Thyroid gland (tissue), 4 donors: ENCODE results near the gene RBM15B. TPM values are rescaled to one million over a fixed set of nuclear protein-coding genes. Genes with fewer than 3 reads are reported as not detected.

Source experiments
- DNase-seq, 2 donors: peaks; one replicate each; pipeline ENCODE4 v3.0.0-alpha.2; 2019
- H3K27ac ChIP-seq, 3 donors: fragments of 200-600 bp; sonication (generic); 1 replicate in 2 of 3; 2 replicates in 1 of 3; pipeline ENCODE4 v1.5.1; 2016 to 2019; ENCODE audit warnings: mild to moderate bottlenecking in 1 of 3, moderate library complexity in 1 of 3
- H3K27me3 ChIP-seq: fragments of 200-600 bp; sonication (generic); one replicate; pipeline ENCODE4 v1.5.1; 2019
- H3K36me3 ChIP-seq, 2 donors: fragments of 200-600 bp; sonication (generic); one replicate each; pipeline ENCODE4 v1.5.1; 2016 to 2019
- H3K4me1 ChIP-seq, 2 donors: fragments of 200-600 bp; sonication (generic); one replicate each; pipeline ENCODE4 v1.5.1; 2017 to 2019
- H3K4me3 ChIP-seq, 3 donors: fragments of 200-600 bp; sonication (generic); replicated peaks in 1 of 3; 1 replicate in 2 of 3; 2 replicates in 1 of 3; pipeline ENCODE4 v1.5.1; 2016; ENCODE audit warnings: mild to moderate bottlenecking in 1 of 3
- H3K9me3 ChIP-seq: fragments of 200-600 bp; sonication (generic); one replicate; pipeline ENCODE4 v1.5.1; 2017
- POLR2A ChIP-seq, 2 donors: fragments of 450-650 bp; IDR thresholded peaks; one replicate each; pipeline ENCODE4 v1.6.1; 2017; ENCODE audit warnings: antibody characterized with exemption in 2 of 2, mild to moderate bottlenecking in 2 of 2, moderate library complexity in 1 of 2
- whole genome bisulfite sequencing, 2 donors: methylation state at CpG; one replicate each; pipeline ENCODE4 v1.1.5; 2017; 5-methylcytosine and 5-hydroxymethylcytosine counted together
- intact Hi-C: fragments of 100-400 bp; cut with DNase I; formaldehyde crosslinking; loops from one replicate; pipeline ENCODE4 v1.15.1; 2023
- total RNA-seq, 4 donors: library from RNA; depleted of rRNA; stranded (reverse); fragments of >200 nt; gene quantifications; one replicate each; pipeline ENCODE4 v1.2.3, GENCODE V29; 2016
- TF ChIP-seq, protein P1 (sequence below), 6 experiments: fragments of 200-600 bp in 3 of 6; fragments of 450-650 bp in 3 of 6; sonication (generic) in 3 of 6; IDR thresholded peaks; one replicate each; pipeline ENCODE4 v1.5.1; 2016 to 2019; ENCODE audit warnings: antibody characterized with exemption in 6 of 6, mild to moderate bottlenecking in 2 of 6, inconsistent platforms in 1 of 6, moderate library complexity in 1 of 6

RBM15B gene
- total RNA-seq, 4 donors from 2014 or later, result 29.4 to 50.0 (median 38.9) TPM

DNA sequence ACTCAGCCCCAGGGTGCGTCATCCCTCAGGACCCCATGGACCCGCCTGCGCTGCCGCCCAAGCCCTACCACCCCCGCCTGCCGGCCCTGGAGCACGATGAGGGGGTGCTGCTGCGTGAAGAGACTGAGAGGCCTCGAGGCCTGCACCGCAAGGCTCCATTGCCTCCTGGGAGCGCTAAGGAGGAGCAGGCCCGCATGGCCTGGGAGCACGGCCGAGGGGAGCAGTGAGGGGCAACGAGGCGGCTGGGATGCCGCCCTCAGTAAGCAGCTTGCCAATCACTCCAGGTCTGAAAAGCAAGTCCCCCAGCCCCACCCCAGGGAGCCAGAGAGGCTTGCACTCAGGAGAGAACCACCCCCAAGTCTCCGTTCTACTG lies 9.8 kb upstream of the RBM15B start:
- no peak for DNase-seq
- H3K36me3 ChIP-seq, result no peaks in the 10 kb centered on the region
- intact Hi-C loops, result loop anchor here (5.0 to 10.0 kb wide), 2 partner anchors 593 to 764 kb away; partner anchors contain the start of genes ABHD14A, ABHD14B and MAPKAPK3
- H3K27me3 ChIP-seq, result no peaks in the 10 kb centered on the region
- peaks cover under 1 to 15% of the 10 kb centered on the region in 2 donors for H3K4me1 ChIP-seq
- TF ChIP-seq, protein P1, sequence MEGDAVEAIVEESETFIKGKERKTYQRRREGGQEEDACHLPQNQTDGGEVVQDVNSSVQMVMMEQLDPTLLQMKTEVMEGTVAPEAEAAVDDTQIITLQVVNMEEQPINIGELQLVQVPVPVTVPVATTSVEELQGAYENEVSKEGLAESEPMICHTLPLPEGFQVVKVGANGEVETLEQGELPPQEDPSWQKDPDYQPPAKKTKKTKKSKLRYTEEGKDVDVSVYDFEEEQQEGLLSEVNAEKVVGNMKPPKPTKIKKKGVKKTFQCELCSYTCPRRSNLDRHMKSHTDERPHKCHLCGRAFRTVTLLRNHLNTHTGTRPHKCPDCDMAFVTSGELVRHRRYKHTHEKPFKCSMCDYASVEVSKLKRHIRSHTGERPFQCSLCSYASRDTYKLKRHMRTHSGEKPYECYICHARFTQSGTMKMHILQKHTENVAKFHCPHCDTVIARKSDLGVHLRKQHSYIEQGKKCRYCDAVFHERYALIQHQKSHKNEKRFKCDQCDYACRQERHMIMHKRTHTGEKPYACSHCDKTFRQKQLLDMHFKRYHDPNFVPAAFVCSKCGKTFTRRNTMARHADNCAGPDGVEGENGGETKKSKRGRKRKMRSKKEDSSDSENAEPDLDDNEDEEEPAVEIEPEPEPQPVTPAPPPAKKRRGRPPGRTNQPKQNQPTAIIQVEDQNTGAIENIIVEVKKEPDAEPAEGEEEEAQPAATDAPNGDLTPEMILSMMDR (IDR thresholded peaks at IDR 0.05), result no peak
- no peak for TF ChIP-seq POLR2A (IDR thresholded peaks at IDR 0.05)
- no peak overlapping the region for H3K4me3 ChIP-seq
- no peaks in the 10 kb centered on the region for H3K9me3 ChIP-seq
- H3K27ac ChIP-seq, result no peak overlapping the region
- 90 to 96% methylated on average over 18 of the region's 18 CpGs for WGBS, 2 donors

DNA sequence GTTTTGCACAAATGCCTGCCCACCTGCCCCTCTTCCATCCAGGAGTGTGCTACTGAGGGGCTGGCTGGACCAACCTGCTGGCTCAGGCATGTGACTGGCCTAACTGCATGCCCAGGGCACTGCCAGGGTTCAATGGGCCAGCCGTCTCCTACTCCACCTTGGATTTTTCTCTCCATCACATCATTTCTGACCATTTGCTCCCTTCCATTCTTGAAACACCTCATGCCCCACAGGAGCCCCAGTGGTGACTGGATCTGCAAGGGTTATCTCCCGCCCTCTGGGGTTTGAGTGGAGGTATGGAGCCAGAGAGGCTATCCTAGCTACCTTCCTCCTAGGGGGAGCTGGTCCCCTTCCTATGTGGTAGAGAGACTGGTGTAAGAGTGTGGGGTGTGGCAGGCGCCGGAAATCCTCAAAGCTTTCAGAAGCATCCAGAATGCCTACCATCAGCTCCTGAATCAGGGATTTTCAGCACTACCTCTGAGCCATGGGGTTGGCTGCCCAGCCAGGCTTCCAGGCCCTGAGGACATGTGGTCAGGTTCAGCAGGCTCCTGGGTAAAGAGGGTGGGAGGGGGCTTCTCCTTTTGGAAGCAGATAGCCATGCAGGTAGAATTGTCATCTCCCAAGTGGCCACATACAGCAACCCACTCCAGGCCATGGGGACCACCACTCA lies 8.9 kb upstream of the RBM15B start:
- no peak for DNase-seq
- Histone ChIP-seq H3K36me3 (peaks cover 0 to under 1% of the 10 kb centered on the region in 2 donors), H3K4me3 (no peak overlapping the region), H3K4me1 (peaks cover 8 to 24% of the 10 kb centered on the region in 2 donors), H3K27me3 (no peaks in the 10 kb centered on the region), H3K9me3 (no peaks in the 10 kb centered on the region), H3K27ac (no peak overlapping the region)
- WGBS, 2 donors, result 94 to 100% methylated on average over 4 of the region's 4 CpGs
- intact Hi-C loops, result loop anchor here (5.0 to 10.0 kb wide), 2 partner anchors 593 to 765 kb away; partner anchors contain the start of genes ABHD14A, ABHD14B and MAPKAPK3
- TF ChIP-seq, protein P1 (IDR thresholded peaks at IDR 0.05), result no peak
- TF ChIP-seq POLR2A (IDR thresholded peaks at IDR 0.05), result no peak

DNA sequence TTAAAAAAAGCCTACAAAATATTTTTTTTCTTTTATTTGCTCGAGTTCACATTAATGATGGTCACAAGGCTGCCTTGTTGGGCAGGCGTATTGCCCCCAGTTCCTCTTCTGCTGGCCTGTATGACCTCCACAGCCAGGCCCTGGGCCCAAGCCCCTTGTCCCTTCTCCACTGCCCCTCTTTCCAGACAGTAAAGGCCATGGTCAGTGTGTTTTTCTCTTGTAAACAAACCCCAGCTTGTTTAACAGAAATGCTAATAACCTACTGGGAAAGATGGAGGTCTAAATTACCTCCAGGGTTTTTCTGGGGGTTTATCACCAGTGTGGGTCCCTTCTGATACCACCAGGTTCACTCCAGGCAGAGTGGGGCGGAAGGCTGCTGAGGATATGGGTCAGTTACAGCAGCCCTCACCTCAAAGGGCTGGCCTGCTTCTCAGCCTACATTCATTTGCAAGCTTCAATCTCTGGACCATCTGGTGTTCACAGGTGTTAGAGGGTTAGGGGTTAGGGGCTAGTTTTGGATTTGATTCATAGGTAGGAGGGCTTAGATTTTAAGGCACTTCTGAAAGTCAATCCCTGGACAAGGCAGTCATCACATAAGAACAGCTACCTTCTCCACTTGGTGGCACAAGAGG lies 8.0 kb upstream of the RBM15B start:
- H3K27ac ChIP-seq, result no peak overlapping the region
- H3K4me3 ChIP-seq, result no peak overlapping the region
- 91 to 97% methylated on average over 3 of the region's 3 CpGs for whole genome bisulfite sequencing, 2 donors
- peaks cover 16 to 33% of the 10 kb centered on the region in 2 donors for H3K4me1 ChIP-seq
- H3K27me3 ChIP-seq, result no peaks in the 10 kb centered on the region
- no peaks in the 10 kb centered on the region for H3K9me3 ChIP-seq
- DNase-seq, result no peak
- peaks cover 5 to 9% of the 10 kb centered on the region in 2 donors for H3K36me3 ChIP-seq
- TF ChIP-seq POLR2A (IDR thresholded peaks at IDR 0.05), result no peak
- TF ChIP-seq, protein P1 (IDR thresholded peaks at IDR 0.05), result no peak
- intact Hi-C loops, result loop anchor here (5.0 to 10.0 kb wide), 2 partner anchors 592 to 766 kb away; partner anchors contain the start of genes ABHD14A, ABHD14B and MAPKAPK3

DNA sequence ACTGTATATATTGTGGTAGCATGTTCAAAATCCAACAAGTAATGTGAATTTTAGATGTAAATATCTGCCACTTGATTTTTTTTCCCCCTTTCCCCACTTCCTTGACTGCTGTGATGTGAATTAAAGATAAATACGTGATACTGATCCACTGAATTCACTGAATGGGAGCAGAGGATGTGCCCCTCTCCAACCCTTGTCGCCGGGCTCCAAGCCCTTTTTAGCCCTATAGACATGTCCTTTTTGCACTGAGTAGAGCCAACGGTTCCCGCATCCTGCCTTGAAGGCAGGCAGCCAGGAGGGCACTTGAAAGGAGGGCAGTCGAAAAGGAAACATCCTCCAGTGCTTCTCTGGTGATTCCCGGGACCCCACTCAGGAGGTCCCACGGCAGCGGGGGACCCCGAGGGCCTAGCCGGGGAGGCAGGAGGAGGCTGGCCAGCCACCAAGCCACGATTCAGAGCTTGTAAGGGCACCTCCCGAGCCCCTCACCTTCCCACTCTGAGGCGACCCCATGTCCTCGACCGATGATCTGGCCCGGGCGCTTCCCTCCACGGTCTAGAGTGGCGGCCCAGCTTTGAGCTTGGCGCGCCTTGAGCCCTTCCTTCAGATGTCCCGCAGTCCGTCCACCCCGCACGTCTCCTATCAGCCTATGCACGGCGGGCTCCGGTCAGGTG lies 6.9 kb upstream of the RBM15B start:
- TF ChIP-seq, protein P1 (IDR thresholded peaks at IDR 0.05), result no peak
- no peak for TF ChIP-seq POLR2A (IDR thresholded peaks at IDR 0.05)
- WGBS, 2 donors, result 0% methylated on average over 21 to 22 of the region's 29 CpGs
- H3K27me3 ChIP-seq, result no peaks in the 10 kb centered on the region
- H3K36me3 ChIP-seq, result peaks cover 10 to 17% of the 10 kb centered on the region in 2 donors
- H3K4me3 ChIP-seq, result peak overlapping the region; percentile 29 to 81 (median 64)
- DNase-seq, result peak in 1 of 2 donors; percentile 55
- H3K4me1 ChIP-seq, result peaks cover 24 to 44% of the 10 kb centered on the region in 2 donors
- intact Hi-C loops, result loop anchor here (5.0 to 10.0 kb wide), 2 partner anchors 591 to 767 kb away; partner anchors contain the start of genes ABHD14A, ABHD14B and MAPKAPK3
- H3K9me3 ChIP-seq, result no peaks in the 10 kb centered on the region
- H3K27ac ChIP-seq, result peak overlapping the region; percentile 84 to 96 (median 90)
